NB4 (cell line): ENCODE data around the gene ARL6IP5.

Experiments
- MAX ChIP-seq: IDR thresholded peaks from 2 replicates; pipeline ENCODE4 v1.6.1; 2011; ENCODE audit warnings: low read depth, low read length
- POLR2A ChIP-seq: IDR thresholded peaks from 2 replicates; pipeline ENCODE4 v1.6.1; 2011; ENCODE audit warnings: mild to moderate bottlenecking; ENCODE audit not compliant: insufficient read length; ENCODE audit errors: extremely low read depth
- TF ChIP-seq, protein P1 (sequence below): IDR thresholded peaks from one replicate; pipeline ENCODE4 v1.5.1; 2012; ENCODE audit warnings: low read depth, low read length

- TF ChIP-seq, protein P1, sequence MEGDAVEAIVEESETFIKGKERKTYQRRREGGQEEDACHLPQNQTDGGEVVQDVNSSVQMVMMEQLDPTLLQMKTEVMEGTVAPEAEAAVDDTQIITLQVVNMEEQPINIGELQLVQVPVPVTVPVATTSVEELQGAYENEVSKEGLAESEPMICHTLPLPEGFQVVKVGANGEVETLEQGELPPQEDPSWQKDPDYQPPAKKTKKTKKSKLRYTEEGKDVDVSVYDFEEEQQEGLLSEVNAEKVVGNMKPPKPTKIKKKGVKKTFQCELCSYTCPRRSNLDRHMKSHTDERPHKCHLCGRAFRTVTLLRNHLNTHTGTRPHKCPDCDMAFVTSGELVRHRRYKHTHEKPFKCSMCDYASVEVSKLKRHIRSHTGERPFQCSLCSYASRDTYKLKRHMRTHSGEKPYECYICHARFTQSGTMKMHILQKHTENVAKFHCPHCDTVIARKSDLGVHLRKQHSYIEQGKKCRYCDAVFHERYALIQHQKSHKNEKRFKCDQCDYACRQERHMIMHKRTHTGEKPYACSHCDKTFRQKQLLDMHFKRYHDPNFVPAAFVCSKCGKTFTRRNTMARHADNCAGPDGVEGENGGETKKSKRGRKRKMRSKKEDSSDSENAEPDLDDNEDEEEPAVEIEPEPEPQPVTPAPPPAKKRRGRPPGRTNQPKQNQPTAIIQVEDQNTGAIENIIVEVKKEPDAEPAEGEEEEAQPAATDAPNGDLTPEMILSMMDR, result no peak
- TF ChIP-seq MAX, result no peak
- no peak for TF ChIP-seq POLR2A
Measured at GRCh38 chr3:69126216-69126615, 41.5 kb downstream of the ARL6IP5 start.
